Islet precursor cell (in vitro differentiated cells): Measurements from ENCODE around the gene AFMID.
"Not testable (repeated sequence)": the region's sequence is repeated elsewhere in the genome, so short reads cannot be mapped to it uniquely, and the experiment has no call there.

Experiments
- DNase-seq: peaks from one replicate; pipeline ENCODE4 v3.0.0-alpha.2; 2018

Gene AFMID

GRCh38 chr17:78239489-78239931 lies 52.3 kb downstream of the AFMID start:
- DNase-seq: peak; percentile 58

DNA sequence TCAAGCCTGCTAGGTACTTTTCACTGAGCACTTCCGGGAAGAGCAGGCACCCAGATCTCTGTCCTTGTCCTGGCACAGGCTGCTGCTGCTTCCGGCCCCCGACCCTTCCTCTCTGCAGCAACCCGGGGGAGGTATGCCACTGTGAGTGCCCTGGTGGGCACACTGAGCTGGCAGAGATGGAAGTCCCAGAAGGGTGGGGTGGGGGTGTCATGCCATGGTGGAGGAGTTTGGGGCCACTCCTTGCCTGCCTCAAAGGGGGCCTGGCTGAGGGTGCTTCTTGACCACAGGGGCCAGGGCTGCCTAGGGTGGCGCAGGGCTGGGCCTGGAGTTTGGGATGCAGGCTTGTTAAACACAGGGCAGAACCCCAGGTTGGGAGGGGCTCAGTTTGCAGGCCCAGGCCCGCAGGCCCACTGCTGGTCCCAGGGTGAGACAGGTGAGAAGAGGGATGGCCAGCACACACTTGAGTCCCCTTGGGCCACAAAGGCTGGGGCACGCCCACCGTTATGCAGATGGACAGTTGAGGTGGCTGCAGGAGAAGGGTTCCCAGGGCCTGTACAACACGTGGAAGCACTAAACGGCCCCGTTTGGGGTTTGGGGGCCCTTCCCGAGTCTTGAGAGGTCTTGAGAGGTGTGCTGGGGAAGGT lies 53.0 kb downstream of the AFMID start:
- peak; percentile 51 for DNase-seq

- DNase-seq: no peak
These were observed 53.7 kb downstream of the AFMID start for GRCh38 chr17:78240839-78241238.

DNA sequence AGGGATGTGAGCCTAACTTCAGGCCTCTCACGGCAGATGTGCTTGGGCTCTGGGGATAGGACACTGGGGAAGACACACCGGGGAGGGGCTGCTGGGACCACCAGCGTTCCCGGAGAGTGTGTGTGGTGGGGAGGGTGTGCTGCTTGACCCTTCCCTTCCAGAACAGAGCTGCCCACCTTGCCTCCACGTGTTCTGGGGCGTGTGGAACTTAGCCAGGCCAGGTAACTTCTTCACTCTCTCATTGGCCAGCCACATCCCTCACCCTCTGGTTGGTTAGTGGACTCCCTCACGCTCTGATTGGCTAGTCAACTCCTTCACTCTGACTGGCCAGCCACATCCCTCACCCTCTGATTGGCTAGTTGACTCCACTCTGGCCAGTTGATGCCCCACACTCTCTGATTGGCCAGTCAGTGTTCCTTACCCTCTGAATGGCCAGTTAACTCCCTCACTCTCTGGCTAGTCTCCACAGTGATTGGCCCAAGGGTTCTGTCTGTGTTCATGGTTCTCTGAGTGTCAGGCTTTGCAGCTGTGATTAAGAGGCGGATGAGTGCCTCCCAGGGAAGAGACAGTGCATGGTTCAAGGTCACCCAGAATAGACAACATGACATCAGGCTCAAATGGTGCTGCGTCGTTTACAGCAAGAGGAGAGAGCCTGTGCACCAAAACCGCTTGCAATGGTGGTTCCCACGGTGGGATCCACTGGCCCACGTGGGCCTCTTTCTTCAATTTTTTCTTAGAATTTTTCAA lies 54.3 kb downstream of the AFMID start:
- peak; percentile 70 for DNase-seq

- peak; percentile 80 for DNase-seq
These were observed 55.0 kb downstream of the AFMID start for GRCh38 chr17:78242024-78242742.

GRCh38 chr17:78247304-78247703 lies 60.1 kb downstream of the AFMID start:
- DNase-seq: peak; percentile 87

- DNase-seq: no peak
These were observed 61.1 kb downstream of the AFMID start for GRCh38 chr17:78248051-78248914.

DNA sequence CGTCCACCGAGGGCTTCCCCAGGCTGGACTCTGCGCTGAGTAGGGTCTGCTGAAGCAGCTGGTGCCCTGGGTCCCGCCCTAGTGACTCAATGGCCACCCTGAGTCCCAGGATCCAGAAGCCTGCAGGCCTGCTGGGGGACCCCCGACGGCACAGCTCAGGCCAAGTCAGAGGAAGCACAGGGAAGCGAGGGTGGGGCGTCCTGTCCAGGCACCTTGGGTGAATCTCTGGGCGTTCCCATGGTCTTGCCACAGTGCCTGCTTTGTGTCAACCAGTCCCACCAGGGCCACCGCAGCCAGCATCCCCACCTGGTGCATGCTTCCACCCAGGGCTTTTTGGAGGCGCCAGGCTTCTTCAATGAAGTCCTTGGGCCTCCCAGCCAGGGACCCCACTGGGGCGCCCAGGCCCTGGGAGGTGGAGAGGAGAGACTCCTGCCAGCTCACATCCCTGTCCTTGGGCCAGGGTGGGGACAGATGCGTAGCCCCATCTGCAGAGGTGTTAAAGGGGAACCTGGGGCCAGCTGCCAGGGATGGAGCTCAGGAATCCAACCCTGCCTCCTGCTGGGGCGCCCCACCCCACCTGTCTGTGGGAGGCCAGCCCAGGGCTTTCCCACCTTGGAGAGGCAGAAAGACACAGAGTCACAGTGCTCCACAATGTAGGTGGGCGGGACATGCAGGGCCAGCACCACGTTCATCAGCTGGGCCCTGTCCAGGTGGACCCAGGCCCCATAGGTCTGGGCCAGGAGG lies 62.1 kb downstream of the AFMID start:
- DNase-seq: no peak

DNA sequence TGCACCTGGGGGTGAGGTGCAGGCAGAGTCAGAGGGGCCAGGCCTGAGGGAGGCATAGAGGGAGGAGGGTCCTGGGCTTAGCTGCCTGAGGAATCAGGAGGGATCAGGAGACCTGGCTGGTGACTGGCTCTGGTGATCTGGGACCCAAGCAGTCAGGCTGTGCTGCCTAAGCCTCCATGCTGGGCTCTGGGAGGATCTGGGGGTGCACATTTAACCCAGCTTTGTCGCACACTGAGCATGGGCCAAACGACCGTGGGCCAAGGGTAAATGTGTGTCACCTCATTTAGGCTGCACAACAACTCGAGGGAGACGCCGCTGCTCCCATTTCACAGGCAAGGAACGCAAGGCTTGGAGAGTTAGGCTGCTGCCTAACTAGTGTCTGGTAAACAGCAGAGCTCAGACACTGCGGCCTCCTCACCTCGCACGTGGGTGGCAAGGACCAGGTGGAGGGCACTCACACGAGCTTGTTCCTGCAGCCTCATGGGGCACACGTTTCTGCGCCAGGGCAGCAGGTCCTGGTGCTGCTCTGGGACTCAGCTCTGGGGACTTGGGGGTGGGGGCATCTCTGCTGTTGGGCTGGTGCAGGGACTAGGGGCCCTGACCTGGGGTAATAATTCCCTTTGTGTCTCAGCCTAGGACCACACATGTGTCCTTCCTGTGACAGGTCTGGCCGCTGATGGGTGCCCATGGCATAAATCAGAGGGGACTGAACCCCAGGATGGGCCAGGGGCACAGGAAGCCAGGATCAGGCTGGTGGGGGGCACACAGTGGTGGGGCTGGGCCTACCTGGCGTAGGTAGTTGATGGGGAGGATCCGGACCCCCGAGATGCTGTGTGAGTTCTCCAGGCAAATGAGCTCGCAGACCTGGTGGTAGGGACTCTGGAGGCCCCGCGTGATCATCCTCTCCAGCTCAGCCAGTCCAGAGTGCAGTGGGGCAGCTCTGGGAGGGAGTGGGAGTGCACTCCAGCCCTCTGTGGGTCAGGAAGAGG lies 63.0 kb downstream of the AFMID start:
- no peak for DNase-seq

DNA sequence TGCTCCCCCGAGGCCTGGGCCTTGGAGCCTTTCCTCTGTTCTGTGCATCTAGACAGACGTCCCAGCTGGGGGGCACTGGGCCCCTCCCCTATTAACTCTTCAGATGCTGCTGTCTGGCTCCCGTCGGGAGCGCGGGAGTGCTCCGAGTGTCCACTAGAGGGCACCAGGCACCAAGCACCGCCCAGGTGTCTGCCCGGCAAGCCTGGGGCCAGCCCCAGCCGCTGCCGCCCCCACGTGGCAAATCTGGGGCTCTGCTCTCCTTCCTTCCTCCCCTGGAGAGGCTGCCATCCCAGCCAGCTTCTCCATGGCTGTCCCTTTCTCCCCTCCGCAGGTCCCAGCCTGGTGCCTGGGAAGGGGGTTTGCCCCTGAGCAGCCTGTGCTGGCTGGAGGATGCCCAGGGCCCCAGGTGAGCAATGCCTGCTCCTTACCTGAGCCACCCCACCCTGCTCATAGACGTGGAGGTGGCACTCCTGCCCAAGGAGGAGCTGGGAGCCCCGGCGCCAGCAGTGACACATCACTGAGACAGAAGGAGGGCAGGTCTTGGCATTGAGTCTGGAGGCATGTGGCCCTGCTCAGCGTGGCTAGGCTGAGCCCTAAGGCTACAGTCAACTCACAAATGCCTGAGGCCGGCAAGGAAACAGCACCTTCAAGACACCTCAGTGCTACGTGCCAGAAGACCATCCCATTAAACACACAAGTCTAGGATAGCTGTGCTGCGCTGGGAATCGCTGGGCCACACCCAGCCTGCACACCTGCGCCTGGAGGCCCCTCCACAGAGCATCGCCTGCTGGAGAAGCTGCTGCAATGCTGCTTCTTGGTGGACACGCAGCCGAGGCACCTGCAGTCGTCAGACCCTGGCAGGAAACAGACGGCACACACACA lies 64.0 kb downstream of the AFMID start:
- DNase-seq: peak; percentile 96

- DNase-seq: no peak
These were observed 64.6 kb downstream of the AFMID start for GRCh38 chr17:78251773-78252103.

DNA sequence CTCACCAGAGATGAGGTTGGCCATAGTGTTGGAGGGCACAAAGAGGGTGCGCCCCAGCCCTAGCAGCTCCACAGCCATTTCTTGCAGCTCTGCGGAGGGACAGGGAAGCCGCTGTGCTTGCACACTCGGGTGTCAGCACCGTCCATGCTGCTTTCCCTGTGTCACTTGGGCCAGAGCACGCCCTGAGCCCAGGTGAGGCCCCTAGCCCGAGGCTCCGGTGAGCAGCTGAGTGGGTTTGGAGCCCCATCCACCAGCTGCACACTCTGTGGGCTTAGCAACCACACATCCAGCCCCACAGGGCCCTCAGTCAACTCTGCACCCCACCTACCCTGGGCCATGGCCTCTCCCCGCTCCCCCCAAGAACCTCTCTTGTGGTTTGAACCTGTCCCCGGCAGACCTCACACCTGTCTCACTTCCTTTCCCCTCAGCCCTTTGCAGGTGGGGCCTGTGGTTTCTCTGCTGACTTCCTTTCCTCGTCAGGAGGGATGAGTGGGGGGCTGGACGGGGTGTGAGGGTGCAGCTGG lies 65.0 kb downstream of the AFMID start:
- no peak for DNase-seq

GRCh38 chr17:78252701-78253635 lies 65.8 kb downstream of the AFMID start:
- DNase-seq: no peak

DNA sequence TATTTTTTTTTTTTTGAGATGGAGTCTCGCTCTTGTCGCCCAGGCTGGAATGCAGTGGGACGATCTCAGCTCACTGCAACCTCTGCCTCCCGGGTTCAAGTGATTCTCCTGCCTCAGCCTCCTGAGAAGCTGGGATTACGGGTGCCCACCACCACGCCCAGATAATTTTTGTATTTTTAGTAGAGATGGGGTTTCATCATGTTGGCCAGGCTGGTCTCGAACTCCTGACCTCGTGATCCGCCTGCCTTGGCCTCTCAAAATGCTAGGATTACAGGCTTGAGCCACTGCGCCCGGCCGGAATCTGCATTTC lies 66.4 kb downstream of the AFMID start:
- DNase-seq: not testable (repeated sequence)

DNA sequence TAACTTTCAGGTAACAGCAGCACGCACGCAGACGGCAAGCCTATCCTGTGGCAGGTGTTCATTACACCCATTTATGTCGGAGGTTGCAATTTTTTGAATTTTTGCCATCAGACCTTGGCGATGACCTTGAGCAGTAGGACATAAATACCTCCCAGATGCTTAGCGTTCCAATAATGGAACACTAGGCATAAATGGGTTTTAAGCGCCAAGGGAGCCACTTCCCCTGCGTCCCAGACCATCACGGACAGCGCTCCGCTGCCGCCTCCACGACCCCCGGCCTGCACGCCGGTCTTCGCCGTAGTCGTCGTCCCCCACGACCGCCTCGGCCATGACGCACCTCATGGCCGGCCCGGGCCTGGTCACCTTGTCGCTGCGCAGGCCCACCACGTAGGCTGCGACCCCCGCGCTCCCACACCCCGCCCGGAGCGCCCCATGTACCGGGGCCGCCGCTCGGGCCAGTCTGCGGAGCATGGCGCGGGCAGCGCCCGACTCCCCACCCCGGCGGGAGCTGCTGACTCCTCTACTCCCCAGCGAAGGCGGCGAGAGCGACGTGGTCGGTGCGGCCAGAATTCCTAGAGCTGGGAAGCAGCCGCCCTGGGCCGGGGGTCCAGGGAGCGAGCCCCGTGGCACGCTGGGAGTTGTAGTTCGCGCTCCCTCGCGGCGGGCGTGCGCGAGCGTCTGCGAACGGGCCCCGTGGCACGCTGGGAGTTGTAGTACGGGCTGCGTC lies 66.9 kb downstream of the AFMID start:
- DNase-seq: peak; percentile 98

DNA sequence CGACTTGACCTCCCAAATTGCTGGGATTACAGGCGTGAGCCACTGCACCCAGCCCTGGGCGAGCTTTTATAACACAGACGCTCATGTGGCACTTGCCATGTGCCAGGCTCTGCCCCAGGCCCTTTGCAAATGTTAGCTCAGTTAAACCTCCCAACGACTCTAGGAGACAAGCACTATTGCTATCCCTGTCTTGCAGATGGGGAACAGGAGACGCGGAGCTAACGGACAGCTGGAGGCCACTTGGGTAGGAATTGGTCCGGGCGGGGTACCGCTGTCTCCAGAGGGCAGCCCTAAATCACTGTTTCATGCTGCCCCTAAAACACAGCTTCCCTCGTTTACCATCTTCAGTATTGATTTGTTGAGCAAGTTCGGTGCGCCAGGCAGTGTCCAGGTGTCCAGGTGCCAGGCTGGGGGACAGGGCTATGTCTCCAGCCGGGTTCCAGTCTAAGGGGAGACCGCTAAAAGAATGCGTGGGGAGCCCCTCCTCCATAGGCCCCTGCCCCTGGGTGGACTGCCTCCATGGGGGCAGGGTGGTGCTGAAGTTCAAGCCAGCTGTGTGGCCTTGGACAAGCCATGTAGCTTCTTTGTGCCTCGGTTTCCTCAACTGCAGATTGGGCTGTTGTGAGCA lies 68.0 kb downstream of the AFMID start:
- DNase-seq: no peak

- DNase-seq: no peak
These were observed 69.0 kb downstream of the AFMID start for GRCh38 chr17:78255953-78256706.
